HG03575 (cell line): ENCODE measurements around the gene ELN.
"Not testable (repeated sequence)": the region's sequence is repeated elsewhere in the genome, so short reads cannot be mapped to it uniquely, and the experiment has no call there.

ENCODE experiments used
- ATAC-seq: cut with Tn5 transposase; IDR thresholded peaks from one replicate; pipeline ENCODE4 v1.9.1; 2021; ENCODE audit not compliant: unreplicated experiment, insufficient number of reproducible peaks, low FRiP score; ENCODE audit errors: extremely low read depth

Gene ELN

GRCh38 chr7:73999664-74000435 lies 28.1 kb upstream of the ELN start:
- no peak for ATAC-seq

GRCh38 chr7:74000489-74001149 lies 27.4 kb upstream of the ELN start:
- no peak for ATAC-seq

- ATAC-seq: no peak
Measured at GRCh38 chr7:74001150-74001494, 26.9 kb upstream of the ELN start.

GRCh38 chr7:74002474-74003017 lies 25.4 kb upstream of the ELN start:
- ATAC-seq: no peak

GRCh38 chr7:74003621-74004020 lies 24.4 kb upstream of the ELN start:
- no peak for ATAC-seq

GRCh38 chr7:74006032-74006431 lies 21.9 kb upstream of the ELN start:
- ATAC-seq: no peak

GRCh38 chr7:74006451-74007241 lies 21.3 kb upstream of the ELN start:
- ATAC-seq: no peak

- no peak for ATAC-seq
Measured at GRCh38 chr7:74007242-74007567, 20.8 kb upstream of the ELN start.

GRCh38 chr7:74008687-74009086 lies 19.3 kb upstream of the ELN start:
- no peak for ATAC-seq

- no peak for ATAC-seq
Measured at GRCh38 chr7:74009719-74010118, 18.3 kb upstream of the ELN start.

- ATAC-seq: no peak
Measured at GRCh38 chr7:74010407-74010806, 17.6 kb upstream of the ELN start.

- not testable (repeated sequence) for ATAC-seq
Measured at GRCh38 chr7:74011421-74011820, 16.6 kb upstream of the ELN start.

- peak; percentile 83 for ATAC-seq
Measured at GRCh38 chr7:74012842-74013249, 15.1 kb upstream of the ELN start.

GRCh38 chr7:74013539-74014272 lies 14.3 kb upstream of the ELN start:
- no peak for ATAC-seq

GRCh38 chr7:74014931-74015330 lies 13.0 kb upstream of the ELN start:
- no peak for ATAC-seq

GRCh38 chr7:74015670-74016069 lies 12.3 kb upstream of the ELN start:
- no peak for ATAC-seq

- no peak for ATAC-seq
Measured at GRCh38 chr7:74017125-74017524, 10.8 kb upstream of the ELN start.

GRCh38 chr7:74018246-74018895 lies 9.6 kb upstream of the ELN start:
- no peak for ATAC-seq

GRCh38 chr7:74019149-74019548 lies 8.8 kb upstream of the ELN start:
- no peak for ATAC-seq
